Measurements from ENCODE around the gene KCTD15.

KCTD15 gene

DNA sequence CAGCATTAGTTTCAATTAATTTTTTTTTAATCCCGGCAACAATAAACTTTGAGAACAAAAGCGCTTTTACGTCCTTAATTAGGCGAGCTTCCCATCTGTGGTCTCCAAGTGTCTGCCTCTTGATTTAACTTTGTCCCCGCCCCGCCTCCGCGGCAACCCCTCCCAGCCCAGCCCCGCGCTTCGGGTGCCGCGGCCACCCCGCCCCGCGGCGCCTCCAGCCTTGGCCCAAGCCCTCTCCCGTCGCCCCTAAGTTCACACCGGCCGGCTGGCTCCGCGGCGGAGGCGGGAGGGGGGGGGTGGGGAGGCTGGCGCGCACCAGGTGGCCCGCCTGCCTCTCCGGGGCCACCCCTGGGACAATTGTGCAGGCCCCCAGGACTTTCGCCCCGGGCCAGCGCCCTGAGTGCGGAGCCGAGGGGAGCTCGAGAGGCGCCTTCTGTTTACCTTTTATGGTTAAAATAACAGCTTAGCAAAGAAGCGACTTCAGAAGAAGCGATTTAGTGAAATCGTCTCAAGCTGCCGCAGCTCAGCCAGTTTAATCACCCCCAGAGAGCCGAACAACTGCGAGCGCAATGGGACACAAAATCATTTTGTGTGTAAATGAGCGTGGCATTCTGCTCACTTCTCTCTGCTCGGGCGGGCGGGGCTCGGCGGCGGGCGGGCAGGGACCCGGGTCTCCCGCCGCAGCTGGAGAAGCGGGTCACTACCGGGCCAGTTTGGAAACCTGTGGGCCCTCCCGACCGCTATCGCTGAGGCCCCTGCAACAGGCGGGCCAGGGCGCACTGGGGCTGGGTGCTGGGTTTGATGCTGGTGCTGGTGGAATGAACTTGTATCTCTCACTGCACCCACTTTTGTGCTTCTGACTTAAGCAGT, 1.4 kb downstream of the KCTD15 start:
- DNase-seq (ENCODE audit: low read depth), result no peak

- DNase-seq (ENCODE audit: low read depth), result no peak
Observed at GRCh38 chr19:33798681-33799111, 2.0 kb downstream of the KCTD15 start.

GRCh38 chr19:33799476-33799875, 2.8 kb downstream of the KCTD15 start:
- DNase-seq (ENCODE audit: low read depth), result no peak

- DNase-seq (ENCODE audit: low read depth), result no peak
Observed at GRCh38 chr19:33800012-33800680, 3.5 kb downstream of the KCTD15 start.

DNA sequence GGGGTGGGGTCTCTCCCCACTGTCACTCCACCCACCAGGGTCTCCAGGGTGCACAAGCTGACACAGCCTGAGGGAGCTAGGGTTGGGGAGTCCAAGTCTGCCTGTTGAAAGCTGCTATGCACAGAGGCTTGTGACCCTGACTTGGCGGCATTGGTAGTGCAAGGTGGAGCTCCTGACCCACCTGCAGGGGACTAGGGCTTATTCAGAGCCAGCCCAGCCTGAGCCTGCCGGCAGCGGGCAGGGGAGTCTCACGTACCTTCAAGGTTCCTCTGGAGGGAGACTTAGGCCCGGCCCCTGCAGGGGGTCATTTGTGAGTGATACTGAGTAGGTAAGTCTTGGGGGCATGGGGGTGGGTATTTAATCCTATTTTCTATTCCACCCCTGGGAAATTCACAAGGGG, 4.7 kb downstream of the KCTD15 start:
- no peak for DNase-seq (ENCODE audit: low read depth)

DNA sequence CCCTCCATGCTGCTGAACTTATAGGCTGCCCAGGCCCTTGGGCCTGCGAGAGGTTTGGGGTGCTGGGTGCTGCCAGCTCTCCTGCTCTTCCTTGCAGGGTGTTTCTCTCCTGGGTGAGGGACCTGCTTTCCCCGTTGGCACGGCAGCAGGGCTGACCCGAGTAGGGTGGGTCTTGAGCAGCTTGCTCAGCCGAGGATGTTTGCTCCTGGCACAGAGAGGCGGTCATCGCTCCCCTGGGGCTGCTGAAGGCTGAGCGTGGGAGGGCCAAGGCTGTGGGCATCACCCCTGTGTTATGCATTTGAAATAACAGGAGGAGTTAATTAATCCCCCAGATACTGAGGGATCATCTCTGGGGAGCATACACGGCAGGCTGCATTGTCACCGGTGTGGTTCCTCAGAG, 5.3 kb downstream of the KCTD15 start:
- DNase-seq (ENCODE audit: low read depth), result no peak

GRCh38 chr19:33802801-33803200, 6.1 kb downstream of the KCTD15 start:
- DNase-seq (ENCODE audit: low read depth), result no peak

- DNase-seq (ENCODE audit: low read depth), result no peak
Observed at GRCh38 chr19:33803383-33803782, 6.7 kb downstream of the KCTD15 start.

DNA sequence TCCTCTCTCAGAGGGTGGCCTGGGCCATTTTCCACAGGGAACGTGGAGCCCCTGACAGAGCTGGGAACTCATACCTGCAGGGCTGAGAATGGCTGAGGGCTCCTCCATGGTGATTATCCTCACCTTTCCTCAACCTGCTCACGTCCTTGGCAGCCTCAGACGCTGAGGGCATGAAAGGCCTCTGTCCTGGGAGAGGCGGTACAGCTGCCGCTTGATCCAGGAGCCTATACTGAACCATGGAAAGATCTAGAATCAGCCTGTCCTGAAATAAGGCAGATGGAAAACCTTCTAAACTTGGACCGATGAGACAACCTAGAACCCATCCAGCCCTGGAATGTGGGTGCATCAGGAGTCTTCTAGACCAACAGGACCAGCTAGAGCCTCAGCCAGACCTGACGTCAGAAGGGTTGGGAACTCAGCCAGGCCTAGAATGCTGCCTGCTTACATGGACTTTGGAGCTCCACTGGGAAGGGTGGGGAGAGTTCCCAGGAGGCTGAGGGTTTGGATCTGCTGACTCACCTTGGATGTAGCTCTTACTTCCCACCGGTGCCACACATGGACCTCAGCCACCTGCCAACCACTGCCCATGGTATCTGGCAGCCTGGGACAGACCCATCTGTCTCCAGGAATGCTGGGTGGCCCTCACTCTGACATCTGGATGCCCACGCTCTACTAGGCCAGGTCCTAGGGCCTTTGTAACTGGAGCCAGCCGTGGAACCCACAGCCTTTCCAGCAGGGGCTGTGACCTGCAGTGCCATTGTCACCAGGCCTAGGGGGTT, 7.5 kb downstream of the KCTD15 start:
- DNase-seq (ENCODE audit: low read depth), result no peak

DNA sequence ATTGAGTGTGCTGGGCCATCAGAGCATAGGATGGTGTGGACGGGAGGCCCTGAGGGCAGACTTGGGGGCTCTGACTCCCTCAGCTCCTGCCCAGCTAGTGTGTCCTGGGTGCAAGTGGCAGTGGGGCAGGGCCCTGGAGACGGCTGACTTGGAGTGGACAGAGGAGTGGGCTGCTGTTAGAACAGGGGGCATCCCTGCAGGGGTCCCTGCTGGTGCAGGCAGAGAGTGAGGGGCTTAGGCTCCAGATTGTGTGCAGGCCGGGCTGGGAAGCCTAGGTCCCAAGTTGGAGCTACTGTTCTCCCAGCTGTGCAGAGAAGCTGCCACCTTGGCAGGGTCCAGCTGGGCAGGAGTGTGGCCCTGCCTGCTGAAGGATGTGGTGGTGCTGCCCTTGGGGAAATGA, 8.6 kb downstream of the KCTD15 start:
- no peak for DNase-seq (ENCODE audit: low read depth)

DNA sequence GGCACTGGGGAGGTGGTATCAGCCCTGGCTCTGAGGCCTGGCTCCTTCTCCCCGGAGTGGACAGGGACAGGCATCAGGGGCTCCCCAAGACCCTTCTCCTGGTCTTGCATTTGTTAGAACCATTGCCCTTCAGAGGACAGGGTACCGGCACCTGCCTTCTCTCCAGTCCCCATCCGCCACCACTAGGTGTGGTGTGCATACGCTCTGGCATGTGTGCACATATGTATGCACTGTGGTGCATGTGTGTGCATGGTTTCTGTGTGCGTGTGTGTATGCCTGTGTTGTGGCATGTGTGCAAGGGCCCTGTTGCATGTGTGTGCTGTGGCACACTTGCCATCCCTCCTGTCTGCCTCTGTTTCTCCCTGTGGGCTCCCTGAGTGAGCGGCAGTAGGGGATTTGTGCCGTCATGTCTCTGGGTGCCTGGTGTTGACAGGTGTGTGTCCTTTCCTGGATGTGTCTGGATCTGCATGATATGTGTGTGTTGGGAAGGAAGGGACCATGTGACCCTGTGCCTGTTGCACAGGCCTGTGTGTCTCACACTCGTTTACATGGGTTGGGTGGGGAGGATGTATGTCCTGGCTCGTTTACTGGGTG, 9.3 kb downstream of the KCTD15 start:
- DNase-seq (ENCODE audit: low read depth), result no peak

DNA sequence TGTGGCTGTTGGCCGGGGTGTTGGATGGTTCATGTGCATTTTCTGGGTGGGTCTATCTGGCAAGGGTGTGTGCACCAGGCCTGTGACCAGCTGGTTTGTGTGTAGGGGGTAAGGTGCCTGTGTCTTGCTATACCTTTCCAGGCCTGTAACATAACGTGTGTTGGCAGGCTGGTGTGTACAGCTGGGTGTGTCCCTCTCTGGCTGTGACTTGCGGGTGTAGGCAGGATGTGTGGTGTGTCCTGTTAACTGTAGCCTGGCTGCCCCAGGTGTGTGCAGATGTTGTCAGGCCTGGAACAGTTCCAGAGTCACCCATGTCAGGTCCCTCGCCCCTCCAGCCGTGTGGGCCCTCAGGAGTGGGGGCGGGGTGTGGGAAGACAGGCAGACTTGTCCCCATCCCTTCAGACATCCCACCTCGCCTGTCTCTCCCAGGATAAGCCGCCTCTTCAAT, 9.8 kb downstream of the KCTD15 start:
- no peak for DNase-seq (ENCODE audit: low read depth)

GRCh38 chr19:33808399-33808798, 11.7 kb downstream of the KCTD15 start:
- no peak for DNase-seq (ENCODE audit: low read depth)

- no peak for DNase-seq (ENCODE audit: low read depth)
Observed at GRCh38 chr19:33809960-33810359, 13.3 kb downstream of the KCTD15 start.

GRCh38 chr19:33810821-33811220, 14.2 kb downstream of the KCTD15 start:
- no peak for DNase-seq (ENCODE audit: low read depth)

DNA sequence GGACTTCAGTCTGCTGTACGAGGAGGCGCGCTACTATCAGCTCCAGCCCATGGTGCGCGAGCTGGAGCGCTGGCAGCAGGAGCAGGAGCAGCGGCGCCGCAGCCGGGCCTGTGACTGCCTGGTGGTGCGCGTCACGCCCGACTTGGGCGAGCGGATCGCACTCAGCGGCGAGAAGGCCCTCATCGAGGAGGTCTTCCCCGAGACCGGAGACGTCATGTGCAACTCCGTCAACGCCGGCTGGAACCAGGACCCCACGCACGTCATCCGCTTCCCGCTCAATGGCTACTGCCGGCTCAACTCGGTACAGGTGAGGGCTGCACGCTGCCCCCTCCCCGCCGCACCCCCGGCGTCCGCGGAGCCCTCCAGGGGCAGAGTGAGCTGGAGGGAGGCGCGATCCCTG, 14.6 kb downstream of the KCTD15 start:
- no peak for DNase-seq (ENCODE audit: low read depth)

- no peak for DNase-seq (ENCODE audit: low read depth)
Observed at GRCh38 chr19:33811736-33812387, 15.2 kb downstream of the KCTD15 start.

GRCh38 chr19:33812388-33813330, 16.0 kb downstream of the KCTD15 start:
- DNase-seq (ENCODE audit: low read depth), result no peak

GRCh38 chr19:33813391-33814101, 16.9 kb downstream of the KCTD15 start:
- DNase-seq (ENCODE audit: low read depth), result no peak
